Stomach (tissue), 9 donors: Measurements from ENCODE around the gene NLRP6. TPM values are rescaled to one million over a fixed set of nuclear protein-coding genes. Genes with fewer than 3 reads are reported as not detected.

Source experiments
- DNase-seq, 2 donors: peaks; one replicate each; pipeline versions ENCODE4 v3.0.0 to v3.0.0-alpha.2; 2013 to 2019
- H3K27ac ChIP-seq, 5 donors: fragments of 200-600 bp in 4 of 5; sonication (generic) in 4 of 5; one replicate each; pipeline ENCODE4 v1.5.1; 2013 to 2019; ENCODE audit warnings: mild to moderate bottlenecking in 1 of 5, moderate library complexity in 1 of 5
- H3K27me3 ChIP-seq, 3 donors: fragments of 200-600 bp; sonication (generic); one replicate each; pipeline ENCODE4 v1.5.1; 2017 to 2019; ENCODE audit warnings: mixed run types in 1 of 3
- H3K36me3 ChIP-seq, 4 donors: fragments of 200-600 bp; sonication (generic); 1 replicate in 3 of 4; 2 replicates in 1 of 4; pipeline ENCODE4 v1.5.1; 2016 to 2019
- H3K4me1 ChIP-seq, 4 donors: fragments of 200-600 bp; sonication (generic); one replicate each; pipeline ENCODE4 v1.5.1; 2016 to 2019
- H3K4me3 ChIP-seq, 4 donors: fragments of 200-600 bp; sonication (generic) in 3 of 4; one replicate each; pipeline ENCODE4 v1.5.1; 2016 to 2019; ENCODE audit warnings: mild to moderate bottlenecking in 1 of 4
- H3K9me3 ChIP-seq, 4 donors: fragments of 200-600 bp; sonication (generic); one replicate each; pipeline ENCODE4 v1.5.1; 2016 to 2019
- CTCF ChIP-seq, 7 experiments: fragments of 450-650 bp in 4 of 7; fragments of 200-600 bp in 3 of 7; sonication (generic) in 3 of 7; IDR thresholded peaks; one replicate each; pipeline ENCODE4 v1.5.1; 2016 to 2019; ENCODE audit warnings: antibody characterized with exemption in 7 of 7, control low read depth in 2 of 7, mild to moderate bottlenecking in 1 of 7
- EP300 ChIP-seq: sonication (generic); formaldehyde crosslinking; IDR thresholded peaks from one replicate; pipeline ENCODE4 v1.6.1; 2017; ENCODE audit warnings: antibody characterized with exemption
- POLR2A ChIP-seq, 4 donors: fragments of 450-650 bp; IDR thresholded peaks; one replicate each; pipeline ENCODE4 v1.6.1; 2016; ENCODE audit warnings: antibody characterized with exemption in 4 of 4, control low read depth in 2 of 4, mild to moderate bottlenecking in 1 of 4, moderate library complexity in 1 of 4
- POLR2AphosphoS5 ChIP-seq, 3 donors: sonication (generic); formaldehyde crosslinking; IDR thresholded peaks; one replicate each; pipeline ENCODE4 v1.6.1; 2016; ENCODE audit warnings: antibody characterized with exemption in 3 of 3
- WGBS, 5 donors: extraction: QIAGEN DNeasy Blood & Tissue Kit in 3 of 5; methylation state at CpG; one replicate each; pipeline versions ENCODE4 v1.1.5 to v1.1.7; 2013 to 2018; 5-methylcytosine and 5-hydroxymethylcytosine counted together
- intact Hi-C: fragments of 100-400 bp; cut with DNase I; formaldehyde crosslinking; loops from one replicate; pipeline ENCODE4 v1.15.1; 2023; ENCODE audit warnings: low total_unique reads
- polyA plus RNA-seq, 3 donors: library from polyadenylated mRNA; stranded (reverse); fragments of 200-250 nt; gene quantifications; one replicate each; pipeline ENCODE4 v1.2.3, GENCODE V29; 2013
- total RNA-seq, 5 donors: library from RNA; depleted of rRNA; stranded (reverse); fragments of >200 nt; gene quantifications; one replicate each; pipeline versions ENCODE4 v1.1.0 to v1.2.3, GENCODE V29; 2014 to 2016
- donor health status: healthy with polysubstance abuse.
- donor health status: Bipolar disorder and iron deficiency.
- donor health status: healthy.

The NLRP6 gene
- total and polyA plus RNA-seq, 8 donors: 0.08 to 3.6 (median 0.45) TPM; not detected in 3

GRCh38 chr11:292211-293121 lies 14.3 kb downstream of the NLRP6 start:
- TF ChIP-seq POLR2A (IDR thresholded peaks at IDR 0.05): no peak
- TF ChIP-seq EP300: no peak
- no peak for TF ChIP-seq POLR2AphosphoS5 (IDR thresholded peaks at IDR 0.05)
- TF ChIP-seq CTCF (IDR thresholded peaks at IDR 0.05): no peak
- Histone ChIP-seq H3K27ac (no peak overlapping the region), H3K27me3 (peaks cover 0 to 23% (median 4%) of the 10 kb centered on the region in 3 donors), H3K4me3 (no peak overlapping the region), H3K9me3 (no peaks in the 10 kb centered on the region), H3K4me1 (peaks cover 4 to 35% (median 32%) of the 10 kb centered on the region in 4 donors), H3K36me3 (peaks cover 0 to 42% (median 33%) of the 10 kb centered on the region in 4 donors)
- intact Hi-C loops: no loop called here
- DNase-seq: no peak
- WGBS, 5 donors: 90 to 100% (median 91%) methylated on average over 9 to 29 of the region's 29 CpGs

DNA sequence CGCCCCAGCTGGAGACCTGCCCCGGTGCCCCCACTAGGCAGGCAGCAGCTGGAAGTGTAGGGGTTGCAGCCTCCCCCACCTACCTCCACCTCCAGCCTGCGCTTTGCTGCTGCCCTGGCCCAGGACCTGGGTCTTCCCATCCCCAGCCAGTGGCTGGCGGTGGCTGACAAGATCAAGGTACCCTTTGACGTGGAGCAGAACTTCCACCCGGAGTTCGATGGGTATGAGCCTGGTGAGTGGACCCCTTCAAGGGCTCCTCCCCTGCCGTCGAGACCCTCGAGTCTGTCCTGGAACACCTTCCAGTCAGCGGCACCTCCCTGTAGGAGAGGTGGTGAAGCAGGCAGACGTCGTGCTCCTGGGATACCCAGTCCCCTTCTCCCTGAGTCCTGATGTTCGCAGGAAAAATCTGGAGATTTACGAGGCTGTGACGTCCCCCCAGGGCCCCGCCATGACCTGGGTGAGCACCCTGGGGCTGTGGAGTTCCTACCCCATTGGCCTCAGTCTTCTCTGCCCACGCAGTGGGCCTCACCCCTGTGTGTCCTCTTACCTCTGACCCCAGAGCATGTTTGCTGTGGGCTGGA lies 15.2 kb downstream of the NLRP6 start:
- 87 to 93% (median 91%) methylated on average over 17 to 18 of the region's 18 CpGs for WGBS, 5 donors
- TF ChIP-seq POLR2A (IDR thresholded peaks at IDR 0.05) (no peak), POLR2AphosphoS5 (IDR thresholded peaks at IDR 0.05) (no peak), EP300 (no peak), CTCF (IDR thresholded peaks at IDR 0.05) (no peak)
- intact Hi-C loops: no loop called here
- Histone ChIP-seq H3K36me3 (peaks cover 0 to 42% (median 33%) of the 10 kb centered on the region in 4 donors), H3K9me3 (no peaks in the 10 kb centered on the region), H3K4me1 (peaks cover 0 to 33% (median 28%) of the 10 kb centered on the region in 4 donors), H3K4me3 (no peak overlapping the region), H3K27ac (no peak overlapping the region), H3K27me3 (peaks cover 0 to 23% (median 8%) of the 10 kb centered on the region in 3 donors)
- DNase-seq: no peak

- TF ChIP-seq EP300: no peak
- H3K36me3 ChIP-seq: peaks cover 0 to 42% (median 33%) of the 10 kb centered on the region in 4 donors
Observed at GRCh38 chr11:293852-294661, 15.8 kb downstream of the NLRP6 start.

GRCh38 chr11:294780-295179 lies 16.6 kb downstream of the NLRP6 start:
- Histone ChIP-seq H3K27ac (no peak overlapping the region), H3K4me1 (peaks cover 0 to 24% (median 17%) of the 10 kb centered on the region in 4 donors), H3K36me3 (peaks cover 0 to 42% (median 33%) of the 10 kb centered on the region in 4 donors), H3K9me3 (no peaks in the 10 kb centered on the region), H3K27me3 (peaks cover 9 to 37% (median 22%) of the 10 kb centered on the region in 3 donors), H3K4me3 (no peak overlapping the region)
- 91 to 92% (median 91%) methylated on average over 16 of the region's 16 CpGs; no CpG with 5 or more reads in 1 of the 5 donors for WGBS, 5 donors
- no peak for TF ChIP-seq POLR2AphosphoS5 (IDR thresholded peaks at IDR 0.05)
- no peak for TF ChIP-seq CTCF (IDR thresholded peaks at IDR 0.05)
- no peak for TF ChIP-seq EP300
- no peak for TF ChIP-seq POLR2A (IDR thresholded peaks at IDR 0.05)
- intact Hi-C loops: no loop called here
- no peak for DNase-seq

More at GRCh38 chr11:293852-294661, 15.8 kb downstream of the NLRP6 start:
- Histone ChIP-seq H3K4me3 (no peak overlapping the region), H3K9me3 (no peaks in the 10 kb centered on the region), H3K4me1 (peaks cover 0 to 28% (median 25%) of the 10 kb centered on the region in 4 donors), H3K27me3 (peaks cover 4 to 30% (median 15%) of the 10 kb centered on the region in 3 donors), H3K27ac (no peak overlapping the region)
- no peak for DNase-seq
- 85 to 91% (median 89%) methylated on average over 9 to 27 of the region's 27 CpGs for WGBS, 5 donors
- intact Hi-C loops: no loop called here
